Activated T-helper 2 cell treated with anti-CD3 and anti-CD28 coated beads, Interferon-gamma antibody, Interleukin-2, Interleukin-4, amounts not matched to agents 10 μg/mL and 5 μg/mL and 100 μg/mL, durations not matched to agents 14 hours and 24 hours and 36 hours (primary cell): ENCODE measurements around the gene DENND1A. TPM values are rescaled to one million over a fixed set of nuclear protein-coding genes. Genes with fewer than 3 reads are reported as not detected.

Experiments
- DNase-seq: peaks from one replicate; pipeline ENCODE4 v3.0.0; 2021; ENCODE audit warnings: low spot score
- H3K27ac Mint-ChIP-seq: one replicate; pipeline ENCODE4 v1.8.0; 2021; ENCODE audit warnings: mixed read lengths
- H3K27me3 Mint-ChIP-seq: one replicate; pipeline ENCODE4 v1.8.0; 2021; ENCODE audit warnings: low read depth, mixed read lengths
- H3K36me3 Mint-ChIP-seq: one replicate; pipeline ENCODE4 v1.8.0; 2021; ENCODE audit warnings: low read depth, mixed read lengths
- H3K4me1 Mint-ChIP-seq: one replicate; pipeline ENCODE4 v1.8.0; 2021; ENCODE audit warnings: low read depth, mixed read lengths
- H3K4me3 Mint-ChIP-seq: one replicate; pipeline ENCODE4 v1.8.0; 2021; ENCODE audit warnings: low read depth, mild to moderate bottlenecking, moderate library complexity, mixed read lengths
- H3K9me3 Mint-ChIP-seq: one replicate; pipeline ENCODE4 v1.8.0; 2021; ENCODE audit warnings: mixed read lengths
- intact Hi-C: fragments of 100-400 bp; cut with micrococcal nuclease; formaldehyde crosslinking; loops from one replicate; pipeline ENCODE4 v1.15.1; 2023
- total RNA-seq: library from RNA; stranded (reverse); gene quantifications from 2 replicates; pipeline ENCODE4 v1.2.3, GENCODE V29; 2022

The DENND1A gene
- total RNA-seq, 1 donor from 2014 or later = 20.0 TPM

- intact Hi-C loops = no loop called here
- DNase-seq = no peak
- Mint-ChIP-seq H3K4me1 (peaks cover 8% of the 10 kb centered on the region), H3K36me3 (no peaks in the 10 kb centered on the region), H3K27ac (no peak overlapping the region), H3K4me3 (no peak overlapping the region), H3K27me3 (no peaks in the 10 kb centered on the region), H3K9me3 (no peaks in the 10 kb centered on the region)
These were observed 64.5 kb downstream of the DENND1A start for GRCh38 chr9:123865226-123866000.

GRCh38 chr9:123864251-123864650, 65.7 kb downstream of the DENND1A start:
- H3K9me3 Mint-ChIP-seq = no peaks in the 10 kb centered on the region
- no peaks in the 10 kb centered on the region for H3K36me3 Mint-ChIP-seq
- DNase-seq = no peak
- intact Hi-C loops = no loop called here
- H3K27me3 Mint-ChIP-seq = no peaks in the 10 kb centered on the region
- H3K27ac Mint-ChIP-seq = no peak overlapping the region
- no peak overlapping the region for H3K4me3 Mint-ChIP-seq
- H3K4me1 Mint-ChIP-seq = peaks cover 8% of the 10 kb centered on the region

- Mint-ChIP-seq H3K9me3 (no peaks in the 10 kb centered on the region), H3K36me3 (no peaks in the 10 kb centered on the region), H3K4me3 (no peak overlapping the region), H3K27ac (no peak overlapping the region), H3K27me3 (no peaks in the 10 kb centered on the region), H3K4me1 (peaks cover 8% of the 10 kb centered on the region)
- intact Hi-C loops = no loop called here
- no peak for DNase-seq
These were observed 66.6 kb downstream of the DENND1A start for GRCh38 chr9:123863164-123863855.

- Mint-ChIP-seq H3K36me3 (no peaks in the 10 kb centered on the region), H3K9me3 (no peaks in the 10 kb centered on the region), H3K4me3 (no peak overlapping the region), H3K27me3 (no peaks in the 10 kb centered on the region), H3K4me1 (peaks cover 6% of the 10 kb centered on the region), H3K27ac (no peak overlapping the region)
- intact Hi-C loops = no loop called here
- DNase-seq = no peak
These were observed 68.2 kb downstream of the DENND1A start for GRCh38 chr9:123861756-123862120.

- intact Hi-C loops = no loop called here
- DNase-seq = no peak
- Mint-ChIP-seq H3K9me3 (no peaks in the 10 kb centered on the region), H3K4me3 (no peak overlapping the region), H3K36me3 (no peaks in the 10 kb centered on the region), H3K27ac (no peak overlapping the region), H3K27me3 (no peaks in the 10 kb centered on the region), H3K4me1 (peaks cover 4% of the 10 kb centered on the region)
These were observed 68.7 kb downstream of the DENND1A start for GRCh38 chr9:123861086-123861755.

GRCh38 chr9:123860603-123861002, 69.3 kb downstream of the DENND1A start:
- no peaks in the 10 kb centered on the region for H3K4me1 Mint-ChIP-seq
- H3K9me3 Mint-ChIP-seq = no peaks in the 10 kb centered on the region
- no peaks in the 10 kb centered on the region for H3K36me3 Mint-ChIP-seq
- H3K27ac Mint-ChIP-seq = no peak overlapping the region
- no peaks in the 10 kb centered on the region for H3K27me3 Mint-ChIP-seq
- no peak overlapping the region for H3K4me3 Mint-ChIP-seq
- no peak for DNase-seq
- intact Hi-C loops = no loop called here

GRCh38 chr9:123852403-123852802, 77.5 kb downstream of the DENND1A start:
- DNase-seq = no peak
- peaks cover 4% of the 10 kb centered on the region for H3K36me3 Mint-ChIP-seq
- no peak overlapping the region for H3K4me3 Mint-ChIP-seq
- no peaks in the 10 kb centered on the region for H3K4me1 Mint-ChIP-seq
- H3K27ac Mint-ChIP-seq = no peak overlapping the region
- intact Hi-C loops = no loop called here
- H3K27me3 Mint-ChIP-seq = no peaks in the 10 kb centered on the region
- peaks cover 12% of the 10 kb centered on the region for H3K9me3 Mint-ChIP-seq

GRCh38 chr9:123851851-123852250, 78.1 kb downstream of the DENND1A start:
- no peaks in the 10 kb centered on the region for H3K4me1 Mint-ChIP-seq
- peaks cover 10% of the 10 kb centered on the region for H3K36me3 Mint-ChIP-seq
- H3K4me3 Mint-ChIP-seq = no peak overlapping the region
- H3K9me3 Mint-ChIP-seq = peaks cover 17% of the 10 kb centered on the region
- H3K27me3 Mint-ChIP-seq = no peaks in the 10 kb centered on the region
- no peak overlapping the region for H3K27ac Mint-ChIP-seq
- no peak for DNase-seq
- intact Hi-C loops = no loop called here

GRCh38 chr9:123848447-123849085, 81.4 kb downstream of the DENND1A start:
- Mint-ChIP-seq H3K4me1 (no peaks in the 10 kb centered on the region), H3K4me3 (no peak overlapping the region), H3K27ac (no peak overlapping the region), H3K36me3 (peaks cover 13% of the 10 kb centered on the region), H3K9me3 (peaks cover 43% of the 10 kb centered on the region), H3K27me3 (no peaks in the 10 kb centered on the region)
- no peak for DNase-seq
- intact Hi-C loops = no loop called here

GRCh38 chr9:123846966-123847365, 83.0 kb downstream of the DENND1A start:
- intact Hi-C loops = no loop called here
- peaks cover 50% of the 10 kb centered on the region for H3K9me3 Mint-ChIP-seq

GRCh38 chr9:123843703-123844102, 86.2 kb downstream of the DENND1A start:
- intact Hi-C loops = no loop called here
- Mint-ChIP-seq H3K27ac (no peak overlapping the region), H3K4me3 (no peak overlapping the region), H3K36me3 (peaks cover 13% of the 10 kb centered on the region), H3K27me3 (no peaks in the 10 kb centered on the region), H3K9me3 (peaks cover 52% of the 10 kb centered on the region), H3K4me1 (no peaks in the 10 kb centered on the region)
- DNase-seq = no peak

More at GRCh38 chr9:123846966-123847365, 83.0 kb downstream of the DENND1A start:
- H3K4me1 Mint-ChIP-seq = no peaks in the 10 kb centered on the region
- no peaks in the 10 kb centered on the region for H3K27me3 Mint-ChIP-seq
- peaks cover 13% of the 10 kb centered on the region for H3K36me3 Mint-ChIP-seq
- H3K4me3 Mint-ChIP-seq = no peak overlapping the region
- DNase-seq = no peak
- H3K27ac Mint-ChIP-seq = no peak overlapping the region

GRCh38 chr9:123835821-123836220, 94.1 kb downstream of the DENND1A start:
- Mint-ChIP-seq H3K27ac (no peak overlapping the region), H3K4me3 (no peak overlapping the region), H3K27me3 (peaks cover 2% of the 10 kb centered on the region), H3K36me3 (peaks cover 6% of the 10 kb centered on the region), H3K4me1 (peaks cover 17% of the 10 kb centered on the region), H3K9me3 (peaks cover 16% of the 10 kb centered on the region)
- DNase-seq = no peak
- intact Hi-C loops = no loop called here
